A673 (cell line): ENCODE data around the gene GRIK4. TPM values are rescaled to one million over a fixed set of nuclear protein-coding genes. Genes with fewer than 3 reads are reported as not detected.

Source experiments
- BruUV-seq: library from RNA; stranded (reverse); fragments of 400-500 nt; replicated peaks from 2 replicates; lab custom pipeline; 2021; lab: Mats Ljungman, UMichigan
- CTCF ChIA-PET: fragments of 300-600 bp; sonication (Branson Sonifier 250); formaldehyde crosslinking; loops from one replicate; lab custom pipeline; 2022; ENCODE audit warnings: antibody characterized with exemption; lab: Charles Lee
- POLR2A ChIA-PET: fragments of 300-600 bp; sonication (Branson Sonifier 250); formaldehyde crosslinking; loops from one replicate; lab custom pipeline; 2022; ENCODE audit warnings: antibody characterized with exemption; ENCODE audit not compliant: low non-redundant PET; lab: Charles Lee
- DNase-seq: peaks from one replicate; pipeline ENCODE4 v3.0.0-alpha.2; 2015; ENCODE audit warnings: low spot score
- H3K27ac ChIP-seq: fragments of 200-600 bp; sonication (generic); 2 replicates; pipeline ENCODE4 v1.5.1; 2016; ENCODE audit warnings: mixed run types, low read depth, mild to moderate bottlenecking, mixed read lengths, antibody characterized with exemption, low read length; ENCODE audit not compliant: poor library complexity, severe bottlenecking
- H3K27me3 ChIP-seq: fragments of 200-600 bp; sonication (generic); replicated peaks from 2 replicates; pipeline ENCODE4 v1.6.1; 2017; ENCODE audit warnings: mixed run types, low read depth, mild to moderate bottlenecking, mixed read lengths, antibody characterized with exemption, low read length; ENCODE audit not compliant: insufficient read depth, poor library complexity
- H3K36me3 ChIP-seq: fragments of 200-600 bp; sonication (generic); 2 replicates; pipeline ENCODE4 v1.6.1; 2016; ENCODE audit warnings: mixed run types, mild to moderate bottlenecking, mixed read lengths, antibody characterized with exemption, low read length; ENCODE audit not compliant: insufficient read depth, poor library complexity, severe bottlenecking
- H3K4me1 ChIP-seq: fragments of 200-600 bp; sonication (generic); 2 replicates; pipeline ENCODE4 v1.6.1; 2017; ENCODE audit warnings: mixed run types, mild to moderate bottlenecking, mixed read lengths, antibody characterized with exemption, low read length; ENCODE audit not compliant: insufficient read depth, poor library complexity, severe bottlenecking
- H3K4me3 ChIP-seq: fragments of 200-600 bp; sonication (generic); 2 replicates; pipeline ENCODE4 v1.5.1; 2016; ENCODE audit warnings: low read depth, mixed run types, mild to moderate bottlenecking, mixed read lengths, low read length; ENCODE audit not compliant: poor library complexity, severe bottlenecking
- H3K9me3 ChIP-seq: fragments of 200-600 bp; sonication (generic); 2 replicates; pipeline ENCODE4 v1.6.1; 2016; ENCODE audit warnings: mixed run types, low read depth, mild to moderate bottlenecking, mixed read lengths, antibody characterized with exemption, low read length; ENCODE audit not compliant: poor library complexity, severe bottlenecking
- CTCF ChIP-seq: fragments of 300-800, 200-600 bp; sonication (generic); conservative IDR thresholded peaks from 2 replicates; pipeline ENCODE4 v1.5.1; 2017; ENCODE audit warnings: low read depth, mild to moderate bottlenecking, antibody characterized with exemption, low read length, moderate library complexity, mixed read lengths
- EZH2 ChIP-seq: fragments of 200-600 bp; sonication (generic); IDR thresholded peaks from 2 replicates; pipeline ENCODE4 v1.6.1; 2017; ENCODE audit warnings: borderline replicate concordance, low read depth, mild to moderate bottlenecking, mixed read lengths, antibody characterized with exemption, low read length; ENCODE audit not compliant: poor library complexity, severe bottlenecking
- intact Hi-C: fragments of 100-400 bp; cut with micrococcal nuclease; formaldehyde crosslinking; loops from one replicate; pipeline ENCODE4 v1.10.0; 2022; ENCODE audit not compliant: unreplicated experiment
- total RNA-seq: library from RNA; stranded (reverse); gene quantifications from 2 replicates; pipeline ENCODE4 v1.2.3, GENCODE V29; 2021

GRIK4 gene
- total RNA-seq, 1 experiment from 2014 or later: not detected

DNA sequence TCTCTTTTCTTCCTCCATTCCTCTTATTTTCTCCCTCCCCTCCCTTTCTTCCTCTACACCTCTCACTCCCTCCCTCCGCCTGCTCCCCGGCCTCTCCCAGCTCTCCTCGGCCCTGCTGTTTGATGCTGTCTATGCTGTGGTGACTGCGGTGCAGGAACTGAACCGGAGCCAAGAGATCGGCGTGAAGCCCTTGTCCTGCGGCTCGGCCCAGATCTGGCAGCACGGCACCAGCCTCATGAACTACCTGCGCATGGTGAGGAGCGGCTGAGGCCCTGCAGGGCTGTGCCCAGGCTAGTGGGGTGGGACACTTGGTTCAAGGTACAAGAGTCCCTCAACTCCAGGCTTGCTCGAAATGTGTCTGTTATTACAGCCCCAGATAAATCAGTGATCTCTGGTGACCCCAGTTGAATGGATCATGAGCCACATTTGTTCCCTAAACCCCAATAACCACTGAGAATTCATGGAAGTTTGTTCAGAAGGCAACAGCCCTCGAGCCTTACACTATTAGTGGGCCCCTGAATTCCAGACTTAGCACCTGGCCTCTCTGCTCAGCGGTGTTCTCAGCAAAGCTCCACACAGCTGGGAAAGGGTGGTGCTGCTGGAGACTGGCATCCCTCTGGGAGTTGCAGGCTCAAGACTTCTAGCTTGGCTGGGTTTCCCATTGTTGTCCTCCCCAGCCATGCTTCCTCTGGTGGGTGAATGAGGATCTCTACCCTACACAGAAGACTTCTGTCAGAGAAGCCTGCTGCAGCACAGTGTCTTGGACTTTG, 362.6 kb downstream of the GRIK4 start:
- Histone ChIP-seq H3K4me1 (no peaks in the 10 kb centered on the region), H3K27me3 (peaks cover 12% of the 10 kb centered on the region), H3K36me3 (no peaks in the 10 kb centered on the region), H3K27ac (no peak overlapping the region), H3K9me3 (no peaks in the 10 kb centered on the region), H3K4me3 (no peak overlapping the region)
- no peak for DNase-seq
- ChIA-PET POLR2A (no interaction called here), CTCF (no interaction called here)
- no TSS peak for BruUV-seq
- TF ChIP-seq EZH2 (no peak), CTCF (no peak)
- intact Hi-C loops: no loop called here

DNA sequence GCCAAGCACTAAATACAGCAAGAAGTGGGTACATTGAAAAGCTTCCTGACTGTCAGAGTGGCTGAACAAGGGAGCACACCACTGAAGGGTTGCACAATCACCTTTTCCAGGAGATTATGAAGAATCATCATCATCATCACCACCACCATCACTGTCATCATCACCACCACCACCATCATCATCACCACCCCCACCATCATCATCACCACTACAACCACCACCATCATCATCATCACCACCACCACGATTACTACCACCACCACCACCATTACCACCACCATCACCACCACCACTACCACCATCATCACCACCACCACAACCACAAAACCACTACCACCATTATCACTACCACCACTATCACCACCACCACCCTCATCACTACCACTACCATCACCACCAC, 364.4 kb downstream of the GRIK4 start:
- POLR2A ChIA-PET: no interaction called here
- H3K4me3 ChIP-seq: no peak overlapping the region
- no peaks in the 10 kb centered on the region for H3K9me3 ChIP-seq
- peaks cover 26% of the 10 kb centered on the region for H3K27me3 ChIP-seq
- CTCF ChIA-PET: no interaction called here
- no peaks in the 10 kb centered on the region for H3K36me3 ChIP-seq
- no peak for DNase-seq
- intact Hi-C loops: no loop called here
- H3K4me1 ChIP-seq: no peaks in the 10 kb centered on the region
- TF ChIP-seq EZH2: no peak
- TF ChIP-seq CTCF: no peak
- H3K27ac ChIP-seq: no peak overlapping the region
- no TSS peak for BruUV-seq

DNA sequence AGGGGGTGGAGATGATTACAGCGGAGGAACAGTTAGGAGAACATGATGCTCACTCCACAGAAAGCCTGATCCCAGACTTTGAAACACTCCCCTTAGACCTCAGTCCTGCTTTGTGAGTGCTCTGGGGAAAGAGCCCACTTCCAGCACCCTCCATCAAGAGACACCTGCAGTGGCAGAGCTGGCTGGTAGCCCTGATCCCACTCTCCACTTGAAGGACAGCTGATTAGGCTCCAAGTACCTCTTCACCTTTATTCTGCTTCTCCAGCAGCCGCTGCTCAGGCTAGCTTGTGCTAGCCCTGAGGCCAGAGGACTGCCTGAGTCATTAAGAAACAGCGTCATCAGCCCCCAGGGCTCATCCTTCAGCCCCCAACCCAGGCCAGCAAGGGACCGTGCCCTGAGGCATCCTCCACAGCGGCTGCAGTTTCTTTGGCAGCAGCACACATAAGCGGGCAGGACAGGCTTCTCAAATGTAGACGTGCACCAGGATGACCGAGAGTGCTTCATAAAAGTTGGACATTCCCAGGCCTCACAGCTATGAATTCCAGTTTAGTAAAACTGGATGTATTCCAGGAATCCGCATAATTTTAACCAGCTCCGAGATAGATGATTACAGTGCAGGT, 366.3 kb downstream of the GRIK4 start:
- CTCF ChIA-PET: interaction anchor here (0.5 kb wide), 1 partner anchor 135 kb away, joined by 9 read pairs; no protein-coding TSS in a partner anchor
- Histone ChIP-seq H3K9me3 (no peaks in the 10 kb centered on the region), H3K4me1 (no peaks in the 10 kb centered on the region), H3K4me3 (no peak overlapping the region), H3K27me3 (peaks cover 45% of the 10 kb centered on the region), H3K36me3 (no peaks in the 10 kb centered on the region), H3K27ac (no peak overlapping the region)
- no TSS peak for BruUV-seq
- intact Hi-C loops: no loop called here
- POLR2A ChIA-PET: no interaction called here
- no peak for DNase-seq
- TF ChIP-seq CTCF: no peak
- TF ChIP-seq EZH2: no peak
